Measurements from ENCODE around the gene FNDC3B.

DNA sequence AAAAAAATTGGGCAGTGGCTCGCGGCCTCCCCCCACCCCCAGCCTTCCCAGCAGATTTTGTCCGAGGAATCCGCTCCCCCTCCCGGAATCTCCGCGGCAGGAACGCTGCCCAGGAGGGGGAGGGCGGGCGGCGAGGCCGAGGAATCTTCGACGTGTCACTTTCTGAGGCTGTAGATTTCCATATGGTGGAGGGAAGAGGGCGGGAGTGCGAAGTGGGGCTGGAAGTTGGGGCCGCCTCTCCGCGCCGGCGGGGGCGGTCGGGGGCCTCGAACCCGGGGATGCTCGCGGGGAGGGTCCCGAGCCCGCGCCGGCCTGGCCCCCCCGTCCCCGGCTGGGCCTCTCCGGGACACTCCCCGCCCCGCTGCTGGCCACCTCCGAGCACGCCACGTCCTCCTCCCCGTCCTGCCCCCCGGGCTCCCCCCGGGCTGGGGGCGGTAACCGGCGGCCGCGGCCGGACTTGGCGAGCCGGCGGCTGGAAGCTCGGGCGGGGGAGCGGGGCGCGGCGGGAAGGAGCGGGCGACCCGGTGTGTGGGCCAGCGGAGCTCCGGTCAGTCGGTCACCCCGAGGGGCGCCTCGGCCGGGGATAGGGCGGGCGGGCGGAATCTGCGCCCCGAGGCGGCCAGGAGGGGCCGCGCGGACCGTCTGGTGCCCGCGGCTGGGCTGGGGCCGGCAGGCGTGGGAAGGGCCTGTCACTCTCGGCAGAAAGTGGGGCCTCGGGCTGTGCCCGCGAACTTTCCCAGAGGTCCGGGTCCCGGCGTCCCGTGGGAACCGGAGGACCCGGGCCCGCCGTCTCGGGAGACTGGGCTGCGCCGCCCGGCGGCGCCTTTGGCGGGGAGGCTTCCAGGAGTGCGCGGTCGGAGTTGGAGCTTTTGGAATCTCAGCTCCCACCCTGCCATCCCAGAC lies 951 bp downstream of the FNDC3B start:
- TF ChIP-seq, protein P1, sequence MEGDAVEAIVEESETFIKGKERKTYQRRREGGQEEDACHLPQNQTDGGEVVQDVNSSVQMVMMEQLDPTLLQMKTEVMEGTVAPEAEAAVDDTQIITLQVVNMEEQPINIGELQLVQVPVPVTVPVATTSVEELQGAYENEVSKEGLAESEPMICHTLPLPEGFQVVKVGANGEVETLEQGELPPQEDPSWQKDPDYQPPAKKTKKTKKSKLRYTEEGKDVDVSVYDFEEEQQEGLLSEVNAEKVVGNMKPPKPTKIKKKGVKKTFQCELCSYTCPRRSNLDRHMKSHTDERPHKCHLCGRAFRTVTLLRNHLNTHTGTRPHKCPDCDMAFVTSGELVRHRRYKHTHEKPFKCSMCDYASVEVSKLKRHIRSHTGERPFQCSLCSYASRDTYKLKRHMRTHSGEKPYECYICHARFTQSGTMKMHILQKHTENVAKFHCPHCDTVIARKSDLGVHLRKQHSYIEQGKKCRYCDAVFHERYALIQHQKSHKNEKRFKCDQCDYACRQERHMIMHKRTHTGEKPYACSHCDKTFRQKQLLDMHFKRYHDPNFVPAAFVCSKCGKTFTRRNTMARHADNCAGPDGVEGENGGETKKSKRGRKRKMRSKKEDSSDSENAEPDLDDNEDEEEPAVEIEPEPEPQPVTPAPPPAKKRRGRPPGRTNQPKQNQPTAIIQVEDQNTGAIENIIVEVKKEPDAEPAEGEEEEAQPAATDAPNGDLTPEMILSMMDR (IDR thresholded peaks at IDR 0.05) = no peak
- TF ChIP-seq POLR2A (IDR thresholded peaks at IDR 0.05) = peak in 1 of 2 donors; percentile 79

All from vagina (tissue), 2 donors.